NCI-H1436 (cell line): ENCODE results near the gene NAT16.
A peak's percentile ranks its signal among the peaks of the same experiment; 100 is the strongest.
"Not testable (repeated sequence)": the region's sequence is repeated elsewhere in the genome, so short reads cannot be mapped to it uniquely, and the experiment has no call there.

Experiments used
- DNase-seq: peaks from one replicate; lab custom pipeline; 2025; lab: John Stamatoyannopoulos, UW

The NAT16 gene

GRCh38 chr7:101180130-101180755 is at the start of gene NAT16:
Gene NAT16, minus strand, starts transcription at chr7:101180293. Its CDS starts 5,486 bp downstream, at chr7:101174807.
- DNase-seq = peak; percentile 29

- DNase-seq = no peak
These were observed 46.6 kb upstream of the NAT16 start for GRCh38 chr7:101226721-101227120.

DNA sequence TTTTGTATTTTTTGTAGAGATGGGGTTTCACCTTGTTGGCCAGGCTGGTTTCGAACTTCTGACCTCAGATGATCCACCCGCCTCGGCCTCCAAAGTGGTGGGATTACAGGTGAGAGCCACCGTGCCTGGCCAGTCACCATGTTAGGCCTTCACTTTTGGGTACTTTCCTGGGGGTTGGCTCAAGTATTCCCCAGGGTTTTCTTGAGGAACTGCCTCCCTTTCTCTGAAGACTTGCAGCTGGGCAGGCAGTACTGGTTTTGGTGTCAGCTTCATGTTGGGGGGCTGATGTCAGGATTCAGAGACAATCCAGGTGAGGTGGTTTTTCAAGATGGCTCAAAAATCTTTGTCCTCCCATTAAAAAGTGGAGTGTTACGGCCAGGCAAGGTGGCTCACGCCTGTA is 45.6 kb upstream of the NAT16 start:
- no peak for DNase-seq

- DNase-seq = no peak
These were observed 43.4 kb upstream of the NAT16 start for GRCh38 chr7:101223528-101223927.

- no peak for DNase-seq
These were observed 42.3 kb upstream of the NAT16 start for GRCh38 chr7:101222275-101222830.

DNA sequence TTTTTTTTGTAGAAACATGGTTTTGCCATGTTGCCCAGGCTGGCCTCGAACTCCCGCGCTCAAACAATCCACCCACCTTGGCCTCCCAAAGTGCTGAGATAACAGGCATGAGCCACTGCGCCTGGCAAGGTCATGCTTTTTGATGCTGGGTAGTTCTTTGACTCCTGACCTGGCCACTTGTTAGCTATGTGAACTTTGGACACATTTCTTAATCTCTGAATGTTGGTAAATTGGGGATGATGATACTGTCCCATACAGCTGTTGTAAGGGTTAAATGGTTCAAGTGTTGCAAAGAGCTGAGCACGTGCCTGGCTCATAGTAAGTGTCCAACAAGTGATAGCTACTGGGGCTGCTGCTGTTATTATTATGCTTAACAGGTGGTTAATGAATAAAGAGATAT is 40.2 kb upstream of the NAT16 start:
- DNase-seq = no peak

- DNase-seq = no peak
These were observed 38.4 kb upstream of the NAT16 start for GRCh38 chr7:101218236-101219125.

DNA sequence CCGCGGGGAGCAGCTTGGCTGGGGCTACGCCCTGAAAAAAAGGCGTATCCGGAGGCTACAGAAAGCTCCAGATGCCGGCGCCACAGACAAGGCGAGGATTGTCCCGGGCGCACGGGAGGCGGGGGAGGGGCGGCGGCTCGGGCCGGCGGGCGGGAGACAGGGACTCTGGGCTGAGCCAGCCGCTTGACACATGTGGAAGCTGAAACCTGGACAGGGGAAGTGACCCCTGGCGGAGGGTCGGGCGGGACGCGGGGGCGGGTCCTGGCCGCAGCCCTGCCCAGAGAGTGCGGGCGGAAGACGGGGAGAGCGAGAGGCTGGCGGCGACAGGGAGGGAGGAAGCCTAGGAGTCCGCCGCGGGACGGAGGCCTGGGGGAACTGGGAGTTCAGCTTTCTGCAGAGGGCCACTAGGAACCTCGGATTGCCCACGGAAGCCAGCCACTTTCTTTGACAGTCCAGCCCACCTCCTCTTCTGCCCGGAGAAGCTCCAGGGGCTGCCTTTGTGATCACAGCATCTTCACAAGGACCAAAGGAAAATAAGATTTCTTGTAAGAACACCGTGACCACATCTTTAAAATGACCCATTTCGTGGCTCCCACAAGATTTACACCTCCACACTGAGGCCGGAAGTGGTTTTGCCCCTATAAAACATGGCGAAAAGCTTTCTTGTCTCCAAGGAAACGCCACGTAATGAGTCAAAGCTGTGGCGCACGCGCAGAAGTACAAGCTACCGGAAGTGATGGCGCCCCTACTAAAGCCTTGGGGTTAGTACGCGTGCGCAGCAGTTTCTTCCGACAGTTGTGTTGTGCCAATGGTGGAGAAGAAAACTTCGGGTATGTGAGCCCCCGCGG is 37.5 kb upstream of the NAT16 start, which contains the start of the genes PLOD3 and ZNHIT1:
Gene PLOD3, minus strand, starts transcription at position 194 of the 848 bp plus-strand sequence. CDS start 307 bp downstream, outside the sequence.
Gene ZNHIT1, plus strand, starts transcription at position 778 of the 848 bp plus-strand sequence. Its CDS starts 31 bp downstream, at position 809.
- DNase-seq = peak; percentile 97

- DNase-seq = no peak
These were observed 36.8 kb upstream of the NAT16 start for GRCh38 chr7:101216860-101217387.

GRCh38 chr7:101216001-101216859 is 36.1 kb upstream of the NAT16 start:
- no peak for DNase-seq

DNA sequence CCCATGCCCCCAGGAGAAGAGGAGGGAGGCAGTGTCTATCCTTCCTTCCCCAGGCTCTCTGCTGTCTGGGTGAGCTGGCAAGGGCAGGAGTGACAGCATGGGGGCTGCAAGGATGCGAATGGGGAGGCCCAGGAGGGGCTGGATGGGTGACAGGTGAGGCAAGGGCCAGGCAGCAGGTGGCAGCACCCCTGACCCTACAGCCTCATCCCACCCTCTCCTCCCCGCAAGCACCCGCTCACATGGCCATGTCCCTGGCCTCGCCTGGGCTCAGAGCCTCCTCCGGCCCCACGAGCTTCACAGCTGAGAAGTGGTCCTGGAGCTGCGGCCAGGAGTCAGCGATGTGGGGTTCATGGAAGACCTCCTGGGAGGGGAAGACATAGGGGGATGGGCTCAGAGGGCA is 31.9 kb upstream of the NAT16 start:
- DNase-seq = no peak

DNA sequence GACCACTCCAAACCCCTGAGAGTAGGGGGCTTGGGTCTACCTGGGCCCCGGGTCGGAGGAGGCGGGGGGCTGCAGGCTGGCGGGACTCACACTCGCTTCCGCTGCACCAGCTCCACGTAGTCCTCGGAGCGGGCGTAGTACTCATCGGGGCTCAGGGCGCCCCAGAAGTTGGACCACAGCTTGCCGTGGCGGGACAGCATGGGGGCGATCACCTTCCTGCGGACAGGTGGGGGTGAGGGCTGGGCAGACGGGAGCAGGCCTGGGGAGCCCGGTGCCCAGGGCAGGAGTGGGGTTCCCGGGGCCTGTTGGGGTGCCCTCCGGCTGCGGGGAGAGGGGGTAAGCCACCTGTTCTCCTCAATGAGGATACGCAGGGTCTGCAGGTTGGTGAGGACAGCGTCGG is 31.4 kb upstream of the NAT16 start:
- DNase-seq = no peak

DNA sequence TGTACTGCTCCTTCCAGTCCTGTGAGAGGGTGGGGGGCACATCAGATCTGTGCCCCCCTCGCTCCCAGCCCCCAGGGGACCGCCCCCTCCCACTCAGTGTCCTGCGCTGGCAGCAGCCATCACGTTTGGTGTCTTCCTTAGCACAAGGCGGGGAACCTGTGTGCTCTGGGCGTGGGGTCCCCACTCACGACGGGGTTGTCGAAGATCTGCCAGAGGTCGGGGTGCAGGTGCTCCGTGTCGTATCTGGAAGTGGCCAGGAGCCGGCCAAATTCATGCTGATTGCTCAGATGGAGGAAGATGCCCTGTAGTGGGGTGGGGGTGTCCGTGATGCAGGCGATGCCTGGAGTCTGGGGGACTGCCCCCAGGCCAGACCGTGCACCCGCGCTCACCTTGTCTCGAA is 30.1 kb upstream of the NAT16 start:
- no peak for DNase-seq

DNA sequence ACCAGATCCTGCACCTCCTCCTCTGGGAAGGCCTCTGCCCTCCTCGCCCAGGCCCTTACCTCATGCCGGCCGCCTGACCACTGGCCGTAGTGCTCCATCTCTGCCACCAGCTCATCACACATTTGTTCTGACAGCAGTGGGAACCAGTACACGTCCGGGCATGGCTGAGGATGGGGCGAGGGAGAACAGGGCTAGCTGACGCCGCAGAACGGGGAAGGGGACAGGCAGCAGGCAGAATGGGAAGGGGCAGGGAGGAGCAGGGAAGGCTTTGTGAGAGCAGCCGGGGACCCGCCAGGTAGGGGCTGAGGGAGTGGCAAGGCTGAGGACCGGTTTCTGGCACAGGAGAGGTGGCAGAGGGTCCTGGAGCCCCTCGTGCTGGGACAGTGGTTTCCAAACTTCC is 28.7 kb upstream of the NAT16 start:
- no peak for DNase-seq

GRCh38 chr7:101207459-101207858 is 27.4 kb upstream of the NAT16 start:
- no peak for DNase-seq

- DNase-seq = no peak
These were observed 26.6 kb upstream of the NAT16 start for GRCh38 chr7:101206665-101207042.

- DNase-seq = no peak
These were observed 26.0 kb upstream of the NAT16 start for GRCh38 chr7:101205901-101206664.

DNA sequence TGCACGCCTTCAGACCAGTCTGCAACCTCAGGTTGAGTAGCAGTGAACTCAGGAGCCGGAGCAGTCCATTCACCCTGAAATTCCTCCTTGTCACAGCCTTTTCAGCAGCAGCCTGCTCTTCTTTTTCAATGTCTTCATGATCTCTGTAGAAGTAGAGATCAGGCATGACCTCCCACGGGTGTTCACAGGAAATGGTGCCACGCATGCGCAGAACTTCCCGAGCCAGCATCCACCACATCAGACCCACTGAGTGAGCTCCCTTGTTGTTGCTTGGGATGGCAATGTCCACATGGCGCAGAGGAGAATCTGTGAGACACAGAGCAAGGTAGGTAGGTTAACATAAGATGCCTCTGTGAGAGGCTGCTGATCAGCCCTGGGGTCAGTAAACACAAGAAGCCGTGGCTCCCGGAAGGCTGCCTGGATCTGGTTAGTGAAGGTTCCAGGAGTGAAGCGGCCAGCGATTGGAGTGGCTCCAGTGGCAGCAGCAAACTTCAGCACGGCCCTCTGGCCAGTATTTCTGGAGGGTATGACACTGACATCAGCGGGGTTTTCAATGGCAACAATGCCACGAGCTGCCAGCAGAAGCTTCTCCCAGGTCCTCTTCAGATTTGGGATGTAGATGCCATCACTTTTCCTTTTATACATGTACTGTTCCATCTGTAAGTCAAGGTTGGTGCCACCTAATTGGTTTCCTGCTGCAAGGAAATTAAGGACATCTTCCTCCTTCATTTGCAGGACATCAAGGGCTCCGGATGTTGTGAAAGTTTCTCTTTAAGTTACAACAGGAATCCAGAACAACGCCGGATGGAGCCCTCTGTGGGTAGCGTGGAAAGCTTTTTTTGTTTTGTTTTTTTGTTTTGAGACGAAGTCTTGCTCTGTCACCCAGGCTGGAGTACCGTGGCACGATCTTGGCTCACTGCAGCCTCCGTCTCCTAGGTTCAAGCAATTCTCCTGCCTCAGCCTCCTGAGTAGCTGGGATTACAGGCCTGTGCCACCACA is 23.9 kb upstream of the NAT16 start:
- DNase-seq = not testable (repeated sequence)

DNA sequence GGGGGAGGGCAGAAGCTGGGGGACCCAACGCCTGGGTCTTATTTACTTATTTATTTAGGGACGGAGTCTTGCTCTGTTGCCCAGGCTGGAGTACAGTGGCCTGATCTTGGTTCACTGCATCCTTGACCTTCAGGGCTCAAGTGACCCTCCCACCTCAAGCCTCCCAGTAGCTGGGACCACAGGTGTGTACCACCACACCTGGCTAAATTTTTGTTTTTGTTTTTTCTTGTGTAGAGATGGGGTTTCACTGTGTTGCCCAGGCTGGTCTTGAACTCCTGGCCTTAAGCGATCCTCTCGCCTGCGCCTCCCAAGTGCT is 22.5 kb upstream of the NAT16 start:
- DNase-seq = no peak
